Stomach (tissue), 4 donors: Measurements from ENCODE around the gene MLH3.

Experiments
- EP300 ChIP-seq: sonication (generic); formaldehyde crosslinking; IDR thresholded peaks from one replicate; pipeline ENCODE4 v1.6.1; 2017; ENCODE audit warnings: antibody characterized with exemption
- POLR2A ChIP-seq, 4 donors: fragments of 450-650 bp; IDR thresholded peaks; one replicate each; pipeline ENCODE4 v1.6.1; 2016; ENCODE audit warnings: antibody characterized with exemption in 4 of 4, control low read depth in 2 of 4, mild to moderate bottlenecking in 1 of 4, moderate library complexity in 1 of 4
- POLR2AphosphoS5 ChIP-seq, 3 donors: sonication (generic); formaldehyde crosslinking; IDR thresholded peaks; one replicate each; pipeline ENCODE4 v1.6.1; 2016; ENCODE audit warnings: antibody characterized with exemption in 3 of 3
- TF ChIP-seq, protein P1 (sequence below), 7 experiments: fragments of 450-650 bp in 4 of 7; fragments of 200-600 bp in 3 of 7; sonication (generic) in 3 of 7; IDR thresholded peaks; one replicate each; pipeline ENCODE4 v1.5.1; 2016 to 2019; ENCODE audit warnings: antibody characterized with exemption in 7 of 7, control low read depth in 2 of 7, mild to moderate bottlenecking in 1 of 7

DNA sequence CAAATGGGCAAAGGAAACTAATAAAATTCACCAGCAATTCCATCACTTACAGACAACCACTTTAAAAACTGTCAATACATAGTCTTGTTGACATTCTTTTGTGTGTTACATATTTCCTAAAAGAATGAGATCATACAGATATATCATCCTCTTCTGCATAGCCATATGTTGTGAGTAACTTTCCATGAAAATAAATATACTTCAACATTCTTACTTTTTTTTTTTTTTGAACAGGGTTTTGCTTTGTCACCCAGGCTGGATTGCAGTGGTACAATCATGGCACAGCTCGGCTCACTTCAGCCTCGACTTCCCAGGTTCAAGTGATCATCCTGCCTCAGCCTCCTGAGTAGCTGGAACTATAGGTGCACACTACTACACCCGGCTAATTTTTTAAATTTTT is 39.1 kb upstream of the MLH3 start:
- TF ChIP-seq POLR2AphosphoS5 (IDR thresholded peaks at IDR 0.05), result no peak
- TF ChIP-seq, protein P1, sequence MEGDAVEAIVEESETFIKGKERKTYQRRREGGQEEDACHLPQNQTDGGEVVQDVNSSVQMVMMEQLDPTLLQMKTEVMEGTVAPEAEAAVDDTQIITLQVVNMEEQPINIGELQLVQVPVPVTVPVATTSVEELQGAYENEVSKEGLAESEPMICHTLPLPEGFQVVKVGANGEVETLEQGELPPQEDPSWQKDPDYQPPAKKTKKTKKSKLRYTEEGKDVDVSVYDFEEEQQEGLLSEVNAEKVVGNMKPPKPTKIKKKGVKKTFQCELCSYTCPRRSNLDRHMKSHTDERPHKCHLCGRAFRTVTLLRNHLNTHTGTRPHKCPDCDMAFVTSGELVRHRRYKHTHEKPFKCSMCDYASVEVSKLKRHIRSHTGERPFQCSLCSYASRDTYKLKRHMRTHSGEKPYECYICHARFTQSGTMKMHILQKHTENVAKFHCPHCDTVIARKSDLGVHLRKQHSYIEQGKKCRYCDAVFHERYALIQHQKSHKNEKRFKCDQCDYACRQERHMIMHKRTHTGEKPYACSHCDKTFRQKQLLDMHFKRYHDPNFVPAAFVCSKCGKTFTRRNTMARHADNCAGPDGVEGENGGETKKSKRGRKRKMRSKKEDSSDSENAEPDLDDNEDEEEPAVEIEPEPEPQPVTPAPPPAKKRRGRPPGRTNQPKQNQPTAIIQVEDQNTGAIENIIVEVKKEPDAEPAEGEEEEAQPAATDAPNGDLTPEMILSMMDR (IDR thresholded peaks at IDR 0.05), result no peak
- no peak for TF ChIP-seq POLR2A (IDR thresholded peaks at IDR 0.05)
- TF ChIP-seq EP300, result no peak
